Kidney (tissue), 14 donors: ENCODE measurements around the gene RBM17. TPM values are rescaled to one million over a fixed set of nuclear protein-coding genes. Genes with fewer than 3 reads are reported as not detected.

Source experiments
- DNase-seq, 5 donors: peaks; one replicate each; pipeline ENCODE4 v3.0.0-alpha.2; 2013 to 2020
- FAIRE-seq: peaks from 2 replicates; lab custom pipeline; 2012; peaks lifted over from hg19 to GRCh38; lab: Jason Lieb, UNC
- H3K27ac ChIP-seq, 2 donors: one replicate each; pipeline ENCODE4 v1.7.0; 2013; ENCODE audit warnings: low read depth in 2 of 2, low read length in 2 of 2, inconsistent platforms in 1 of 2
- H3K27me3 ChIP-seq: one replicate; pipeline ENCODE4 v1.7.1; 2013; ENCODE audit warnings: low read length, inconsistent platforms; ENCODE audit not compliant: control insufficient read depth, insufficient read depth
- H3K36me3 ChIP-seq, 3 donors: one replicate each; pipeline versions ENCODE4 v1.7.0 to v1.7.1; 2013; ENCODE audit warnings: low read length in 3 of 3, control low read depth in 1 of 3, inconsistent platforms in 1 of 3; ENCODE audit not compliant: insufficient read depth in 3 of 3, control insufficient read depth in 2 of 3
- H3K4me1 ChIP-seq, 3 donors: one replicate each; pipeline versions ENCODE4 v1.7.0 to v1.7.1; 2013; ENCODE audit warnings: low read length in 3 of 3, inconsistent platforms in 1 of 3, low read depth in 1 of 3; ENCODE audit not compliant: control insufficient read depth in 2 of 3, insufficient read depth in 2 of 3
- H3K4me3 ChIP-seq, 3 donors: one replicate each; pipeline versions ENCODE4 v1.7.0 to v1.8.1; 2013; ENCODE audit warnings: low read length in 3 of 3, control low read depth in 1 of 3, inconsistent platforms in 1 of 3
- H3K9ac ChIP-seq, 3 donors: one replicate each; pipeline versions ENCODE4 v1.7.0 to v1.7.1; 2013; ENCODE audit warnings: low read length in 3 of 3, control low read depth in 1 of 3, inconsistent platforms in 1 of 3
- H3K9me3 ChIP-seq, 3 donors: one replicate each; pipeline versions ENCODE4 v1.7.0 to v1.7.1; 2013; ENCODE audit warnings: low read length in 3 of 3, control low read depth in 1 of 3, inconsistent platforms in 1 of 3; ENCODE audit not compliant: control insufficient read depth in 2 of 3, insufficient read depth in 1 of 3
- CTCF ChIP-seq: IDR thresholded peaks from 3 replicates; pipeline ENCODE4 v1.5.1; 2012; ENCODE audit warnings: mild to moderate bottlenecking, moderate library complexity, borderline replicate concordance; ENCODE audit not compliant: insufficient read depth; ENCODE audit errors: extremely low read depth
- intact Hi-C: fragments of 100-400 bp; cut with DNase I; formaldehyde crosslinking; loops from one replicate; pipeline ENCODE4 v1.11.1; 2022
- polyA plus RNA-seq: library from polyadenylated mRNA; stranded (reverse); fragments of 350-450 nt; fragmentation: Illumina TruSeq; extraction: RNeasy Lipid Tissue Mini Kit (QIAGEN cat#74804); gene quantifications from one replicate; pipeline ENCODE4 v1.2.3, GENCODE V29; 2014; ENCODE audit warnings: low read depth, low replicate concordance; ENCODE audit not compliant: insufficient read depth
- total RNA-seq: library from RNA; stranded (reverse); fragmentation: NEBNext Ultra II Directional; extraction: Animal tissue kit (Norgen Biotek cat#: 25700); gene quantifications from one replicate; pipeline ENCODE4 v1.2.1, GENCODE V29; 2021
- donor health status: control.
- donor health status: control.
- donor health status: control.
- donor health status: control.
- donor health status: control.
- donor health status: DM: yes; HTN: yes; CAD: no.
- donor health status: Normal renal cell carcinoma (clear cell type).

RBM17 gene
- total and polyA plus RNA-seq, 2 donors from 2014 or later: 46.4 to 91.9 TPM

GRCh38 chr10:6058682-6059475 lies 30.0 kb upstream of the RBM17 start:
- no peak overlapping the region for H3K4me3 ChIP-seq
- no peak for TF ChIP-seq CTCF
- no peak for DNase-seq
- H3K27ac ChIP-seq: no peak overlapping the region
- no peak for FAIRE-seq
- H3K27me3 ChIP-seq: no peaks in the 10 kb centered on the region
- H3K36me3 ChIP-seq: no peaks in the 10 kb centered on the region
- no peaks in the 10 kb centered on the region for H3K9me3 ChIP-seq
- peaks cover 0 to 7% (median 2%) of the 10 kb centered on the region in 3 donors for H3K4me1 ChIP-seq
- intact Hi-C loops: no loop called here
- H3K9ac ChIP-seq: no peak overlapping the region

DNA sequence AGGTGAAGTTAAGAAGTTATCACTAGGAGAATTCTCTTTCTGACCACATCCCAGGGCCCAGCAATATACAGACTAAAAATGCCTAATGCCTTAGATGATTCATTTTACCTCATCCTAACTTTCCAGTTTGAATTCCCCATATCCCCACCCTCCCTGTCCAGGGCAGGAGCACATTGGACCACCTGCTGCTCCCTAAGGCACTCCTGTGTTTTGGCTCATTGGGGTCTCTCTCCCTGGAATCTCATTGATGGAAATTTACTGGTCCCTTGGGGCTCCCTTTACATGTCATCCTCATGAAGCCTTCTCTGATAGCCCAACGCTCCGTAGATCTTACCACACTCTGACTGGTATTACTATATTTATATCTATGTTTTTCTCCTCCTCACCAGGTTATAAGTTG lies 29.3 kb upstream of the RBM17 start:
- no peak for TF ChIP-seq CTCF
- FAIRE-seq (no peak), DNase-seq (no peak)
- Histone ChIP-seq H3K4me1 (peaks cover 0 to under 1% (median 0%) of the 10 kb centered on the region in 3 donors), H3K27me3 (no peaks in the 10 kb centered on the region), H3K36me3 (no peaks in the 10 kb centered on the region), H3K9ac (no peak overlapping the region), H3K4me3 (no peak overlapping the region), H3K9me3 (no peaks in the 10 kb centered on the region), H3K27ac (no peak overlapping the region)
- intact Hi-C loops: no loop called here

DNA sequence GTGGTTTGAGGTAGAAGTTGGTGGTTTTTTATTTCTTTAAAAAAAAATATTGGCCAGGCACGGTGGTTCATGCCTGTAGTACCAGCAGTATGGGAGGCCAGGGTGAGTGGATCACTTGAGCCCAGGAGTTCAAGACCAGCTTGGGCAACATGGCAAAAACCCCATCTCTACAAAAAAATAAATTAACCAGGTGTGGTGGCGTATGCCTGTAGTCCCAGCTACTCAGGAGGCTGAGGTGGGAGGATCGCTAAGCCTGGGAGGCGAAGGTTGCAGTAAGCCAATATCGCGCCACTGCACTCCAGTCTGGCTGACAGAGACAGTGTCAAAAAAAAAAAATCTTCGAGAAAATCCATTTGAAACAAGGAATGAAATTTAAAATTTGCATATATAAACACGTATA lies 27.8 kb upstream of the RBM17 start:
- Histone ChIP-seq H3K36me3 (no peaks in the 10 kb centered on the region), H3K9me3 (no peaks in the 10 kb centered on the region), H3K4me1 (peaks cover 0 to 4% (median 2%) of the 10 kb centered on the region in 3 donors), H3K4me3 (no peak overlapping the region), H3K9ac (no peak overlapping the region), H3K27me3 (no peaks in the 10 kb centered on the region), H3K27ac (no peak overlapping the region)
- TF ChIP-seq CTCF: no peak
- intact Hi-C loops: no loop called here
- DNase-seq (no peak), FAIRE-seq (no peak)
